Measurements from ENCODE around the gene RPL36.
A peak's percentile ranks its signal among the peaks of the same experiment; 100 is the strongest.

RPL36 gene

GRCh38 chr19:5690125-5690954, at the start of gene RPL36:
TSS of gene RPL36 (plus strand) at chr19:5690295. CDS start at chr19:5690508, 213 bp downstream.
- H3K27me3 ChIP-seq (ENCODE audit: control insufficient read depth, insufficient read depth, low read length): no peaks in the 10 kb centered on the region
- H3K4me3 ChIP-seq (ENCODE audit: low read length): peak within 1 kb of the TSS; percentile 94
- H3K4me1 ChIP-seq (ENCODE audit: control insufficient read depth, insufficient read depth, low read length): peaks cover 29% of the 10 kb centered on the region
- H3K9ac ChIP-seq (ENCODE audit: low read length): peak within 1 kb of the TSS; percentile 97
- H3K9me3 ChIP-seq (ENCODE audit: control insufficient read depth, low read length): no peaks in the 10 kb centered on the region
- peaks cover 12% of the 10 kb centered on the region for H3K36me3 ChIP-seq (ENCODE audit: control insufficient read depth, insufficient read depth, low read length)

GRCh38 chr19:5641171-5641570, 48.9 kb upstream of the RPL36 start:
- Histone ChIP-seq H3K27me3 (ENCODE audit: control insufficient read depth, insufficient read depth, low read length) (no peaks in the 10 kb centered on the region), H3K4me3 (ENCODE audit: low read length) (no peak overlapping the region), H3K4me1 (ENCODE audit: control insufficient read depth, insufficient read depth, low read length) (no peaks in the 10 kb centered on the region), H3K36me3 (ENCODE audit: control insufficient read depth, insufficient read depth, low read length) (peaks cover 5% of the 10 kb centered on the region), H3K9me3 (ENCODE audit: control insufficient read depth, low read length) (no peaks in the 10 kb centered on the region), H3K9ac (ENCODE audit: low read length) (no peak overlapping the region)

- Histone ChIP-seq H3K9ac (ENCODE audit: low read length) (no peak overlapping the region), H3K9me3 (ENCODE audit: control insufficient read depth, low read length) (no peaks in the 10 kb centered on the region), H3K36me3 (ENCODE audit: control insufficient read depth, insufficient read depth, low read length) (peaks cover 11% of the 10 kb centered on the region), H3K4me1 (ENCODE audit: control insufficient read depth, insufficient read depth, low read length) (no peaks in the 10 kb centered on the region), H3K27me3 (ENCODE audit: control insufficient read depth, insufficient read depth, low read length) (no peaks in the 10 kb centered on the region), H3K4me3 (ENCODE audit: low read length) (no peak overlapping the region)
Measured at GRCh38 chr19:5642204-5642603, 47.9 kb upstream of the RPL36 start.

- no peaks in the 10 kb centered on the region for H3K27me3 ChIP-seq (ENCODE audit: control insufficient read depth, insufficient read depth, low read length)
- H3K36me3 ChIP-seq (ENCODE audit: control insufficient read depth, insufficient read depth, low read length): peaks cover 16% of the 10 kb centered on the region
- H3K4me1 ChIP-seq (ENCODE audit: control insufficient read depth, insufficient read depth, low read length): no peaks in the 10 kb centered on the region
- no peak overlapping the region for H3K9ac ChIP-seq (ENCODE audit: low read length)
- no peak overlapping the region for H3K4me3 ChIP-seq (ENCODE audit: low read length)
- no peaks in the 10 kb centered on the region for H3K9me3 ChIP-seq (ENCODE audit: control insufficient read depth, low read length)
Measured at GRCh38 chr19:5643060-5643459, 47.0 kb upstream of the RPL36 start.

GRCh38 chr19:5644037-5644436, 46.1 kb upstream of the RPL36 start:
- H3K4me1 ChIP-seq (ENCODE audit: control insufficient read depth, insufficient read depth, low read length): no peaks in the 10 kb centered on the region
- no peaks in the 10 kb centered on the region for H3K27me3 ChIP-seq (ENCODE audit: control insufficient read depth, insufficient read depth, low read length)
- H3K9ac ChIP-seq (ENCODE audit: low read length): no peak overlapping the region
- no peaks in the 10 kb centered on the region for H3K9me3 ChIP-seq (ENCODE audit: control insufficient read depth, low read length)
- H3K4me3 ChIP-seq (ENCODE audit: low read length): no peak overlapping the region
- peaks cover 16% of the 10 kb centered on the region for H3K36me3 ChIP-seq (ENCODE audit: control insufficient read depth, insufficient read depth, low read length)

GRCh38 chr19:5645409-5645808, 44.7 kb upstream of the RPL36 start:
- H3K9ac ChIP-seq (ENCODE audit: low read length): no peak overlapping the region
- no peaks in the 10 kb centered on the region for H3K27me3 ChIP-seq (ENCODE audit: control insufficient read depth, insufficient read depth, low read length)
- peaks cover 16% of the 10 kb centered on the region for H3K36me3 ChIP-seq (ENCODE audit: control insufficient read depth, insufficient read depth, low read length)
- H3K4me1 ChIP-seq (ENCODE audit: control insufficient read depth, insufficient read depth, low read length): no peaks in the 10 kb centered on the region
- no peak overlapping the region for H3K4me3 ChIP-seq (ENCODE audit: low read length)
- H3K9me3 ChIP-seq (ENCODE audit: control insufficient read depth, low read length): no peaks in the 10 kb centered on the region

- H3K4me1 ChIP-seq (ENCODE audit: control insufficient read depth, insufficient read depth, low read length): no peaks in the 10 kb centered on the region
- H3K4me3 ChIP-seq (ENCODE audit: low read length): no peak overlapping the region
- no peaks in the 10 kb centered on the region for H3K9me3 ChIP-seq (ENCODE audit: control insufficient read depth, low read length)
- H3K27me3 ChIP-seq (ENCODE audit: control insufficient read depth, insufficient read depth, low read length): no peaks in the 10 kb centered on the region
- no peak overlapping the region for H3K9ac ChIP-seq (ENCODE audit: low read length)
- H3K36me3 ChIP-seq (ENCODE audit: control insufficient read depth, insufficient read depth, low read length): peaks cover 23% of the 10 kb centered on the region
Measured at GRCh38 chr19:5646703-5647102, 43.4 kb upstream of the RPL36 start.

GRCh38 chr19:5648464-5648863, 41.6 kb upstream of the RPL36 start:
- peaks cover 25% of the 10 kb centered on the region for H3K36me3 ChIP-seq (ENCODE audit: control insufficient read depth, insufficient read depth, low read length)
- H3K9me3 ChIP-seq (ENCODE audit: control insufficient read depth, low read length): no peaks in the 10 kb centered on the region
- no peak overlapping the region for H3K9ac ChIP-seq (ENCODE audit: low read length)
- no peak overlapping the region for H3K4me3 ChIP-seq (ENCODE audit: low read length)
- H3K27me3 ChIP-seq (ENCODE audit: control insufficient read depth, insufficient read depth, low read length): no peaks in the 10 kb centered on the region
- H3K4me1 ChIP-seq (ENCODE audit: control insufficient read depth, insufficient read depth, low read length): no peaks in the 10 kb centered on the region

GRCh38 chr19:5651361-5651760, 38.7 kb upstream of the RPL36 start:
- no peak overlapping the region for H3K9ac ChIP-seq (ENCODE audit: low read length)
- H3K27me3 ChIP-seq (ENCODE audit: control insufficient read depth, insufficient read depth, low read length): no peaks in the 10 kb centered on the region
- peaks cover 28% of the 10 kb centered on the region for H3K36me3 ChIP-seq (ENCODE audit: control insufficient read depth, insufficient read depth, low read length)
- H3K9me3 ChIP-seq (ENCODE audit: control insufficient read depth, low read length): no peaks in the 10 kb centered on the region
- H3K4me3 ChIP-seq (ENCODE audit: low read length): no peak overlapping the region
- H3K4me1 ChIP-seq (ENCODE audit: control insufficient read depth, insufficient read depth, low read length): no peaks in the 10 kb centered on the region

GRCh38 chr19:5652261-5652660, 37.8 kb upstream of the RPL36 start:
- Histone ChIP-seq H3K9ac (ENCODE audit: low read length) (no peak overlapping the region), H3K4me1 (ENCODE audit: control insufficient read depth, insufficient read depth, low read length) (no peaks in the 10 kb centered on the region), H3K36me3 (ENCODE audit: control insufficient read depth, insufficient read depth, low read length) (peaks cover 22% of the 10 kb centered on the region), H3K27me3 (ENCODE audit: control insufficient read depth, insufficient read depth, low read length) (no peaks in the 10 kb centered on the region), H3K9me3 (ENCODE audit: control insufficient read depth, low read length) (no peaks in the 10 kb centered on the region), H3K4me3 (ENCODE audit: low read length) (no peak overlapping the region)

- no peaks in the 10 kb centered on the region for H3K27me3 ChIP-seq (ENCODE audit: control insufficient read depth, insufficient read depth, low read length)
- H3K9ac ChIP-seq (ENCODE audit: low read length): no peak overlapping the region
- H3K4me3 ChIP-seq (ENCODE audit: low read length): no peak overlapping the region
- peaks cover 17% of the 10 kb centered on the region for H3K36me3 ChIP-seq (ENCODE audit: control insufficient read depth, insufficient read depth, low read length)
- no peaks in the 10 kb centered on the region for H3K9me3 ChIP-seq (ENCODE audit: control insufficient read depth, low read length)
- no peaks in the 10 kb centered on the region for H3K4me1 ChIP-seq (ENCODE audit: control insufficient read depth, insufficient read depth, low read length)
Measured at GRCh38 chr19:5654931-5655330, 35.2 kb upstream of the RPL36 start.

GRCh38 chr19:5655412-5655811, 34.7 kb upstream of the RPL36 start:
- H3K4me3 ChIP-seq (ENCODE audit: low read length): no peak overlapping the region
- H3K27me3 ChIP-seq (ENCODE audit: control insufficient read depth, insufficient read depth, low read length): no peaks in the 10 kb centered on the region
- no peak overlapping the region for H3K9ac ChIP-seq (ENCODE audit: low read length)
- H3K9me3 ChIP-seq (ENCODE audit: control insufficient read depth, low read length): no peaks in the 10 kb centered on the region
- no peaks in the 10 kb centered on the region for H3K4me1 ChIP-seq (ENCODE audit: control insufficient read depth, insufficient read depth, low read length)
- peaks cover 17% of the 10 kb centered on the region for H3K36me3 ChIP-seq (ENCODE audit: control insufficient read depth, insufficient read depth, low read length)
